Measurements from ENCODE around the gene DCTN4. TPM values are rescaled to one million over a fixed set of nuclear protein-coding genes. Genes with fewer than 3 reads are reported as not detected.

The DCTN4 gene
- total RNA-seq, 1 experiment from 2014 or later, result 48.5 TPM

DNA sequence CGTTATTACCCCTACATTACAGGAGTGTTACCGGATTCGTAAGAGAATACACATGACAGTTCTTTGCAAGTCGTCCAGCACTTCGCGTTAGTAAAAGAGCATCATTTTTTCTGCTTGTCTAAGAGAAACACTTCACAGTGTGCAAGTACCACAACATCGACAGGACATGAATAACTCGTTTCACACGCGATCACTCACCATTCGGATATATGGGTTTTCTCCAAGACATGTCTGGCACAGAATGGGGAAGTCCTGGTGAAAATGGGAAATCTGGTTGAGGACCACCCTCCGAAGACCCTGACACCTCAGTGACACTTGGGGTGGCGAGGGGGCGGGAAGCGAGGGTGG is 58.6 kb downstream of the DCTN4 start:
- H3K9me3 Mint-ChIP-seq, result no peaks in the 10 kb centered on the region
- H3K4ac ChIP-seq (ENCODE audit: low read depth, low read length), result no peak overlapping the region
- H3K27ac ChIP-seq (ENCODE audit: insufficient read length, low read depth, low read length), result no peak overlapping the region
- no peak for DNase-seq
- H2BK12ac ChIP-seq (ENCODE audit: insufficient read length, low read depth, low read length), result no peak overlapping the region
- no peak overlapping the region for H4K5ac ChIP-seq (ENCODE audit: insufficient read length, low read depth, low read length)
- no peaks in the 10 kb centered on the region; a peak in 1 of 4 replicates for H3K4me1 Mint-ChIP-seq
- no peak overlapping the region for H2BK15ac ChIP-seq (ENCODE audit: low read depth, low read length)
- no peaks in the 10 kb centered on the region for H3K4me1 ChIP-seq (ENCODE audit: insufficient read depth, low read length)
- TF ChIP-seq, protein P1, sequence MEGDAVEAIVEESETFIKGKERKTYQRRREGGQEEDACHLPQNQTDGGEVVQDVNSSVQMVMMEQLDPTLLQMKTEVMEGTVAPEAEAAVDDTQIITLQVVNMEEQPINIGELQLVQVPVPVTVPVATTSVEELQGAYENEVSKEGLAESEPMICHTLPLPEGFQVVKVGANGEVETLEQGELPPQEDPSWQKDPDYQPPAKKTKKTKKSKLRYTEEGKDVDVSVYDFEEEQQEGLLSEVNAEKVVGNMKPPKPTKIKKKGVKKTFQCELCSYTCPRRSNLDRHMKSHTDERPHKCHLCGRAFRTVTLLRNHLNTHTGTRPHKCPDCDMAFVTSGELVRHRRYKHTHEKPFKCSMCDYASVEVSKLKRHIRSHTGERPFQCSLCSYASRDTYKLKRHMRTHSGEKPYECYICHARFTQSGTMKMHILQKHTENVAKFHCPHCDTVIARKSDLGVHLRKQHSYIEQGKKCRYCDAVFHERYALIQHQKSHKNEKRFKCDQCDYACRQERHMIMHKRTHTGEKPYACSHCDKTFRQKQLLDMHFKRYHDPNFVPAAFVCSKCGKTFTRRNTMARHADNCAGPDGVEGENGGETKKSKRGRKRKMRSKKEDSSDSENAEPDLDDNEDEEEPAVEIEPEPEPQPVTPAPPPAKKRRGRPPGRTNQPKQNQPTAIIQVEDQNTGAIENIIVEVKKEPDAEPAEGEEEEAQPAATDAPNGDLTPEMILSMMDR (conservative IDR thresholded peaks at IDR 0.05), result no peak
- no peak overlapping the region for H4K8ac ChIP-seq (replicated peaks; ENCODE audit: insufficient read length, low read depth, low read length)
- peak overlapping the region; percentile 97 for H3K4me2 ChIP-seq (ENCODE audit: insufficient read depth, insufficient read length, low read length)
- H3T11ph ChIP-seq (ENCODE audit: low read length), result no peak overlapping the region
- no peaks in the 10 kb centered on the region for H4K20me1 ChIP-seq (ENCODE audit: control insufficient read depth, insufficient read depth, insufficient read length)
- peaks cover 6% of the 10 kb centered on the region; the same call in 1 of the 2 replicates for H3K79me2 ChIP-seq (ENCODE audit: insufficient read depth, low read length)
- H2AK5ac ChIP-seq (ENCODE audit: insufficient read length, low read length), result no peak overlapping the region
- H2AFZ ChIP-seq (ENCODE audit: low read length), result no peak overlapping the region
- no peaks in the 10 kb centered on the region for H3K79me1 ChIP-seq (ENCODE audit: insufficient read depth, low read depth, low read length, poor library complexity, severe bottlenecking)
- no peaks in the 10 kb centered on the region for H3K9me3 ChIP-seq (ENCODE audit: control insufficient read depth, low read depth, low read length)
- no peak overlapping the region for H2BK120ac ChIP-seq (ENCODE audit: low read depth, low read length, poor library complexity, severe bottlenecking)
- no peak overlapping the region for H3K14ac ChIP-seq (ENCODE audit: insufficient read depth, low read length)
- H3K27me3 Mint-ChIP-seq (ENCODE audit: low read depth), result no peaks in the 10 kb centered on the region
- no peak overlapping the region for H3K23ac ChIP-seq (ENCODE audit: insufficient read length, low read depth, low read length)
- peaks cover 15 to 41% (median 31%) of the 10 kb centered on the region in 3 experiments; a peak in 6 of 7 replicates for H3K36me3 Mint-ChIP-seq (ENCODE audit: insufficient read depth in 1 of 3, low read depth in 3 of 3)
- no peak overlapping the region for H4K91ac ChIP-seq (ENCODE audit: insufficient read length, low read depth, low read length)
- H3K56ac ChIP-seq (ENCODE audit: insufficient read length, low read depth, low read length), result no peak overlapping the region
- H2BK20ac ChIP-seq (ENCODE audit: low read depth, low read length, poor library complexity, severe bottlenecking), result no peak overlapping the region
- H2BK5ac ChIP-seq (ENCODE audit: insufficient read length, low read length), result no peak overlapping the region
- no peak overlapping the region for H3K18ac ChIP-seq (ENCODE audit: insufficient read length, low read depth, low read length)
- peaks cover 7% of the 10 kb centered on the region for H3K23me2 ChIP-seq (ENCODE audit: insufficient read length, low read depth, low read length, poor library complexity, severe bottlenecking)
- no CpG with 5 or more reads among the region's 15 CpGs for WGBS (ENCODE audit: extremely low coverage, insufficient read length, low lambda C conversion rate)
- peak overlapping the region; percentile 86 for H3K9ac ChIP-seq (ENCODE audit: extremely low read depth, insufficient read length, low read length)
- no peak overlapping the region for H3K27ac Mint-ChIP-seq
- H3K4me3 Mint-ChIP-seq, result no peak overlapping the region
- no peaks in the 10 kb centered on the region for H3K27me3 ChIP-seq (ENCODE audit: insufficient read depth, low read length)

Data from H9 (cell line).